ENCODE data around the gene ULK4.
"Not testable (repeated sequence)": the region's sequence is repeated elsewhere in the genome, so short reads cannot be mapped to it uniquely, and the experiment has no call there.

ULK4 gene

DNA sequence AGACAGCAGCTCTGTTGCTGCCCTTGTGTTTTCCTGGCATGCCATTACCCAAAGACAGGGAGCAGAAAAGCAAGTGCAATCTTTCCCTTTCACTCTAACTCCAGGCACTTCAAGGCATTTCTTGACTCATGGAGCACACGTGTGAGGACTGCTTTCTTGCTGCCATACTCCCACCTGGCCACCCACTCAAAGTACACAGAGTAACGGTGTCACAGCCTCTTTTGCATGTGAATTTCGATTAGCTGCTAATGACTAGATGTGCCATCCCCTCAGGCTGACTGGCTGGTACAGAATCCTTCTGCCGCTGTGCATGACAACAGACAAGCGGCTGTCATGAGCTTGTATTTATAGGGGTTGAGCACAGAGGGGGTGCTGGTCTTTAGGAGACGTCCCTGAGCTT is 382.0 kb downstream of the ULK4 start:
- DNase-seq (ENCODE audit: low read depth), result no peak

- no peak for DNase-seq (ENCODE audit: low read depth)
These were observed 383.1 kb downstream of the ULK4 start for GRCh38 chr3:41578798-41579197.

GRCh38 chr3:41575724-41576123 is 386.2 kb downstream of the ULK4 start:
- no peak for DNase-seq (ENCODE audit: low read depth)

DNA sequence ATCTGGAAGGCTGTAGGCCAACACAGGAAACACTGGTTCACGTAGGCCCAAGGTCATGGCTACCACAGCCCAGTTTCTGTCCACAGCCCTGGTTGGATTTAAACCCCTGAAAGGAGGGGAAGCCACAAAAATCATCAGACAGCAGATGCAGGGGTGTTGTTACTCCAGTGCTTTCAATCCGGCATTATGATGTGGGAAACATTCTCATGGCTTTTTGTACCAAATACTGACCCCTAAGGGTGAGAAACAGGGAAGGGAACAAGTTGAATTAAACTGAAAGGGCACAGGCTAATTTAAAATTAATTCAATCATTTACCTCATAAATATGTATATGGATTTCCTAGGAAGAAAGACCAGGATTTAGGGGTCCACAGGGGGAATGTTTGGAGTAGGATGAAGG is 387.0 kb downstream of the ULK4 start:
- DNase-seq (ENCODE audit: low read depth), result no peak

DNA sequence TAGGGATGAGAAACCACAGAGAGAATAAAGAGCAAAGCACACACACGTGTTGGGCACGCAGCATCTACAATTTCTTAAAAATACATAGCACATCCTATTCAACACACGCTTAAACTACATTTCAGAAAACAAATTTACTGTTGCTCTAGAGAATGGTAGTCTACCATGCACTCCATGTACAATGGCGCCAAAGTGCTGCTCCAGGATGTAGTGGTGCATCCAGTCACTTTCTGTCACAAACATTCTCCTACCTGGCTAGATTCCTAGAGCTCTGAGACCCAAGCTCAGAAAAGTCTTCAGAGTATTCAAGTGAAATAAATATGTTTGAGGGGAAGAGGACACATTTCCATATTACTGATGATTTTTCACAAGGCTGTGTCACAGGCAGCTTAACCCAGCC is 388.3 kb downstream of the ULK4 start:
- DNase-seq (ENCODE audit: low read depth), result no peak

DNA sequence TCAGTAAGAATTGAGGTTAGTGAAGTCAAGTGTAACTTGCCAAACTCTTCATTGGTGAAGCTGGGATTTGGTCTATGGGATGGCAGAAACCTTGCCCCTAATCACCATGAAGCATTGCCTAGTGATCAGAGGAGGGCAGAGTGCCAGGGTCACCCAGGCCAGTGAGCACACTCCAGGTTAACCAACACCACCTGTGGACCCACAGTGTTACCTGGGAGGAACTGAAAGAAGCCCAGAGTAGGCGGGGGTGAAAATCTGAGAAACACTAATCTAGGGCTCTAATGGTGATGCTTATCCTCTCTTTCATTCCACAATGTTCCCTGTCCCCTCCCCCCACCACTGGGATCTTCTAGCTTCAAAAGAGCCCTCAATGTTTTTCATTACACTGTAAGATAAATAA is 389.8 kb downstream of the ULK4 start:
- no peak for DNase-seq (ENCODE audit: low read depth)

DNA sequence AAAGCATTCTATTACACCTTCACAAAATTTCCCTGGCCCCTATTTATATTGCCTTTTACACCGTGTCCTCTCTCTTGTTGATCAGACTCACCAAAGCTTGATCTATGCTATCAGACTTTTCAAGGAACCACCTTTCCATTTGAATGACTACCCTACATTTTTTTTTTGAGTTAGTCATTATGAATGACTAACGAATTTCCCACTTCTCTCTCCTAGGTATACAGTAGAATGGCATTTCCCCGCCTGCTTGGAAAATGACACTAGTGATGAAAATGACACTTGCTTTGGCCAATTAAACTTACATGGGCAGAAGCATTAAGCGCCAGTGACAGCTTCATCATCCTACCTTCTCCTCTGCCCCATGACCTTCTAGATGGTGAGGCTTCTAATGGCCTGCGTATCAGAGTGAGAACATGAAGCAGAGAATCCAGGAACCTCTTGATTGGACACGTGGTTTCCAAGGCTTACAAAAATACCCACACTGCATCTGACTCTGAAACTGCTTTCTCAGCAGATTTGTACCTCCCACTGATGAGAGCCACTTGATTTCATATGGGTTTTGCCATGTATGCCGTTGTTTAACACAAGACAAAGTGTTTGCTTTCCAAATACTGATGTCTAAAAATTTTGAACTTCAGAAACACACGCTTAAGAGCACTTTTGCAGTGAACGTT is 392.1 kb downstream of the ULK4 start:
- DNase-seq (ENCODE audit: low read depth), result no peak

GRCh38 chr3:41565948-41566514 is 395.9 kb downstream of the ULK4 start:
- DNase-seq (ENCODE audit: low read depth), result no peak

DNA sequence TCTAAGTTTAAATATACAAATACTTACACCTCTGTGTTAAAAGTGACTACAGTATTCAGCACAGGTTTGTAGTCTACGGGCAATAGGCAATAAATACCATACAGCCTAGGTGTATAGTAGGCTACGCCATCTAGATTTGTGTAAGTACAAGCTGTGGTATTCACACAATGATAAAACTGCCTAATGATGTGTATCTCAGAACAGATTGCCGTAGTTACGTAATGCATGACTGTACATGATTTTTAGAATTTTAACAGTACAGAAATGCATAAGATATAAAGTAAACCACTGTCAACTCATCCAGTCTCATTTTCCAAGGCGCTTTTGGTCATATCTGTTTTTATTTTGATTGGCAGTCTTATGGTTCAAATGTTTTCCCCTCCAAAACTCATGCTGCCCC is 396.9 kb downstream of the ULK4 start:
- DNase-seq (ENCODE audit: low read depth), result no peak

GRCh38 chr3:41556245-41556644 is 405.7 kb downstream of the ULK4 start:
- not testable (repeated sequence) for DNase-seq (ENCODE audit: low read depth)

GRCh38 chr3:41532976-41533375 is 428.9 kb downstream of the ULK4 start:
- no peak for DNase-seq (ENCODE audit: low read depth)

- DNase-seq (ENCODE audit: low read depth), result no peak
These were observed 434.8 kb downstream of the ULK4 start for GRCh38 chr3:41526995-41527573.

DNA sequence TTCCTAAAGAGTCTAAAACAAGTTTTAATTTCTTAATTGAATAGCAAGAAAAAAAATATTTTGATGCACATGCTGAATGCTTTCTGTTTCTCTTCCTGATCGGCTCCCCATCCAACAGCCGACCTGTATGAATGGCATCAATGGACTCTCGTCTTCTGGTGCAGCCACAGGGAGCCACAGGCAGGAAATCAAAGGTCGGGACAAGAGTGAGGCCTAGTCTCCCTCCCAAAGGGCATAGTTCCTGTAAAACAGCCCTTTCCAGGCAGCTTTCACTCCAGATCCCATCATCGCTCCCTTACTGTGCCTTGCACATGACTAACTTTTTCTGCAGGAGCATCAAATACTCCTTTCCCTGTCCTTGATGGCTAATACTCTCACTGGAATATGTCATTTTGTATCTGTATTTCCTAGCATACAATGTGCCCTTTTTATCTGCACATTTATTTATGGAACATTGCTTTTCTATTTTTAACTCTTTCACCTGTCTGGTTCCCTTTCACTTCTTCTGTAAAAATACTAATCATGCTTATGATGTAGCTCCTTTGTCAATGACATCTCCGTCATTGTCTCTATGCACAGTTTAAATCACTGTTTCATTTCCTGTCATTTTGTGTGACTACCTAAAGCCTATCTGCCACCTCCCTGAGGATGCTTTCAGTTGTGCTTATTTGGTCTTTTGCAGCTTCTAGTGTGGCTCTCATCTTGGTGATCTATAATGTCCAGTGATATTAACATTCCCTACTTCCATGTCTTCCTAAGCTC is 436.4 kb downstream of the ULK4 start:
- no peak for DNase-seq (ENCODE audit: low read depth)

- DNase-seq (ENCODE audit: low read depth), result no peak
These were observed 438.0 kb downstream of the ULK4 start for GRCh38 chr3:41523897-41524296.

GRCh38 chr3:41522612-41523011 is 439.3 kb downstream of the ULK4 start:
- no peak for DNase-seq (ENCODE audit: low read depth)

DNA sequence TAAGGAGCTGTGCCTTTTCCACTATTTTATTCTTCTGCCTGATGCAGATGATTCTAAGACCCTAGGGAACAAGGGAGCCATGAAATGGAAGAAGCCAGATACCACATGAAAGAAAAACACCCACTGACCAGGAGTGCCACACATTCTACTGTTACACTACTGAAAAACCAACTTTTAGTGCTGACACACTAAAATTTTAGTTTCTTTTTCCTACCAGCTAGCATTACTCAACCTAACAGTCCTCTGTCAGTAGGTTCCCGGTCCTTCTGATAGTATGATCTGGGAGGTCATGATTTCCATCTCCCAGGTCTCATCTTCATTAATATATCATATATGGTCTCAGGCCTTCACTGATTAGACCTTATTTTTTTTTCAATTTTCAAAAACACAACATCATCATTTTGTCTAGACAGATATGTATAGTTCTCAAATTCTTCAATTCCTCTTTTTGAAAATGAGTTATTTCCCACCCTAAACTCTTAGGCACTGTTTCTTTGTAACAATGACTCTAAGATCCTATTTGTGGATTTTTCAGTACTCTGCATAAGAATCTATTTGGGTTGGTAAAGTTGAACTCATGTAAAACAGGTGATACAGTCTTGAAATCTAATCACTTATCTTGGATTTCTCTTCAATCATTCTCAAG is 440.8 kb downstream of the ULK4 start:
- no peak for DNase-seq (ENCODE audit: low read depth)

DNA sequence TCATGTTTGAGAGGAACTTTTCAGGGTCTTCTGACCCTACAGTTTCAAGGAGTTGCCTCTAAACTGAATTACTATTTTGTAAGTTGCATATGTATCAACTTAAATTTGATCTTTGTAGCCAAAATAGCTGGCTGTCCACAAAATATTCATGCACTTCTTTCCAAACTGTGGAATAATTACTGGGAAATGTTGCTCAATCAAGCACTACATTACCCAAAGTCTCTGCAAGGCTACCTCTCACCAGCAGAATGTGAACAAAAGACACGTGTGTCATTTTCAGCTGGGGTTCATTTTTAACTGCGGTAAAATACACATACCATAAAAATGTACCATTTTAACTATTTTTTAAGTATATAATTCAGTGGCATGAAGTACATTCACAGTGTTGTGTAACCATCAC is 442.2 kb downstream of the ULK4 start:
- no peak for DNase-seq (ENCODE audit: low read depth)

- no peak for DNase-seq (ENCODE audit: low read depth)
These were observed 443.3 kb downstream of the ULK4 start for GRCh38 chr3:41518626-41519025.

DNA sequence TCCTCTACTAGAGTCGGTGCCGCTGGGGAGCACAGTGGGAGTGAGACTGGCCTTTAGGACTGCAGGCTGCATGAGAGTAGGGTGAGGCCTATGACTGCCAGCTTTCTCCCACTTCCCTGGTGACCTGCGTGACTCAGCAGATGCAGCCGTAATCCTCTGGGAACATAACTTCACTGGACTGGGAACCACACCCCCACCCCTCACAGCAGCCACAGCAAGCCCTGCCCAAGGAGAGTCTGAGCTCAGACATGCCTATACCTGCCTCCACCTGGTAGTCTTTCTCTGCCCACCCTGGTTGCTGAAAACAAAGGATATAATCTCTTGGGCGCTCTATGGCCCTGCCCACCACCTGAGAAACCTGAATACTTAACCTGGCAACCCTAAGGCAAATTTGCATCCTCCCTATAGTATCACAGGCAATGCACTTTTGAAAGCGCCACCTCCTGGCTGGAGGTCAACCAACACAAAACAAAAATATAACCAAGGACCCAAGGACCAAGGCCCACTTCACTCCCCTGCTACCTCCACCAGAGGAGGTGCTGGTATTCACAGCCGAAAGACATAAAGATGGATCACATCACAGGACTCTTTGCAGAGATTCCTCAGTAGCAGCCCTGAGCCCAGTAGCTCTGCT is 453.7 kb downstream of the ULK4 start:
- peak; percentile 5 for DNase-seq (ENCODE audit: low read depth)

DNA sequence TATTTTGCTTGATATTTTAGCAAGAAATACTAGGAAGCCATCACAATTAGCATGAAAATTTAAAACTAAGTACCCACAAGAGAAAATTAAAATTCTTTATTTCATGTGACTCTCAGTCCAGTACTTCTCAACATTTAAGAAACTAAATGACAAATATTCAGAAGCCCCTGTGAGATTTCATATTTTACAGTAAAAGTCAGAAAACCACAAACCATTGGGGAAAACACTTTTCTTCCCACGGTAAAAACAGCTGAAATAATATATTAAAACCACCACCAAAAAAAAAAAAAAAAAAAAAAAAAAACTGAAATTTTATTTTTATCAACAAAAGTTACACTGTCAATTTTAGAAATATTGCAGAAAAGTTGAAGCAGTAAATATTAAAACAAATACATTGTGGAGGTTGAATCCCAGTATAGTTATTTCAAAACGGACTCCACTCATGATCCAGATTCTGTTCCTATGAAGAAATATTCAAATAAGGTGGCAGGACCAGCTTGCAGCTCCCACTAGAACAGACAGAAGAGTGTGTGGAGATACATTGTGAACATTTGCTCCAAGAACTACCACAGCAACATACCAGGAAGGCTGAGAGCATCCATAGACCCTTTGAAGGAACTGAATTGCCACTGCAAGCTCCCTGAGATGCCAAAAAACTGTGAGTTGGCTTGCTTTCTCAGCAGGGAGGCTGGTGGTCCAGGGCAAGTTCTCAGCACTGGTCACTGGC is 454.4 kb downstream of the ULK4 start:
- no peak for DNase-seq (ENCODE audit: low read depth)

- peak; percentile 4 for DNase-seq (ENCODE audit: low read depth)
These were observed 457.8 kb downstream of the ULK4 start for GRCh38 chr3:41503998-41504623.
